Head of caudate nucleus (tissue), 42 donors: Measurements from ENCODE around the gene RUVBL2.

ENCODE experiments used
- DNase-seq, 42 donors: peaks; one replicate each; pipeline versions ENCODE4 v3.0.0 to v3.0.0-alpha.2; 2020 to 2021; ENCODE audit warnings: mixed read lengths in 7 of 42
- intact Hi-C: fragments of 100-400 bp; cut with DNase I; formaldehyde crosslinking; loops from one replicate; pipeline ENCODE4 v1.15.0; 2022

Gene RUVBL2

GRCh38 chr19:49061000-49061399, 67.3 kb downstream of the RUVBL2 start:
- intact Hi-C loops, result no loop called here
- no peak for DNase-seq

- DNase-seq, result no peak
- intact Hi-C loops, result no loop called here
Measured at GRCh38 chr19:49061445-49061844, 67.8 kb downstream of the RUVBL2 start.

GRCh38 chr19:49064029-49064629, 70.4 kb downstream of the RUVBL2 start:
- DNase-seq, result no peak
- intact Hi-C loops, result no loop called here

GRCh38 chr19:49064768-49065611, 71.3 kb downstream of the RUVBL2 start, which contains the start of gene NTF4:
Gene NTF4, minus strand, starts transcription at chr19:49064818. Its CDS starts 2,821 bp downstream, at chr19:49061997.
- intact Hi-C loops, result no loop called here
- DNase-seq, result no peak
